Globus pallidus (tissue), 1 donor: ENCODE data around the gene ADARB2.

Experiments used
- DNase-seq: peaks from one replicate; pipeline ENCODE4 v3.0.0-alpha.2; 2015; ENCODE audit warnings: low spot score

Gene ADARB2

GRCh38 chr10:1525354-1526162 lies 211.8 kb downstream of the ADARB2 start:
- no peak for DNase-seq

- DNase-seq: no peak
Observed at GRCh38 chr10:1524540-1524939, 212.8 kb downstream of the ADARB2 start.

- no peak for DNase-seq
Observed at GRCh38 chr10:1523221-1523620, 214.1 kb downstream of the ADARB2 start.

GRCh38 chr10:1522237-1522636 lies 215.1 kb downstream of the ADARB2 start:
- DNase-seq: no peak

GRCh38 chr10:1521741-1522140 lies 215.6 kb downstream of the ADARB2 start:
- DNase-seq: no peak

GRCh38 chr10:1520909-1521565 lies 216.3 kb downstream of the ADARB2 start:
- no peak for DNase-seq

GRCh38 chr10:1519391-1519790 lies 217.9 kb downstream of the ADARB2 start:
- DNase-seq: no peak

- DNase-seq: no peak
Observed at GRCh38 chr10:1517684-1518083, 219.6 kb downstream of the ADARB2 start.

- no peak for DNase-seq
Observed at GRCh38 chr10:1516492-1517165, 220.7 kb downstream of the ADARB2 start.

- no peak for DNase-seq
Observed at GRCh38 chr10:1515780-1516491, 221.4 kb downstream of the ADARB2 start.

- DNase-seq: no peak
Observed at GRCh38 chr10:1515121-1515779, 222.1 kb downstream of the ADARB2 start.

- DNase-seq: no peak
Observed at GRCh38 chr10:1514681-1515080, 222.6 kb downstream of the ADARB2 start.

GRCh38 chr10:1513221-1513620 lies 224.1 kb downstream of the ADARB2 start:
- DNase-seq: no peak

- no peak for DNase-seq
Observed at GRCh38 chr10:1509011-1509530, 228.3 kb downstream of the ADARB2 start.

GRCh38 chr10:1508096-1508495 lies 229.2 kb downstream of the ADARB2 start:
- DNase-seq: no peak

GRCh38 chr10:1507436-1507835 lies 229.9 kb downstream of the ADARB2 start:
- DNase-seq: no peak

GRCh38 chr10:1504940-1505339 lies 232.4 kb downstream of the ADARB2 start:
- no peak for DNase-seq

GRCh38 chr10:1504286-1504685 lies 233.0 kb downstream of the ADARB2 start:
- DNase-seq: no peak

- no peak for DNase-seq
Observed at GRCh38 chr10:1502451-1502850, 234.9 kb downstream of the ADARB2 start.

- DNase-seq: no peak
Observed at GRCh38 chr10:1499359-1499957, 237.9 kb downstream of the ADARB2 start.

GRCh38 chr10:1498746-1499358 lies 238.5 kb downstream of the ADARB2 start:
- no peak for DNase-seq
